SK-N-SH (cell line): ENCODE measurements around the gene RAB26.
"Not testable (repeated sequence)": the region's sequence is repeated elsewhere in the genome, so short reads cannot be mapped to it uniquely, and the experiment has no call there.

Source experiments
- EP300 ChIP-seq, 2 experiments: IDR thresholded peaks; 2 replicates each; pipeline versions ENCODE4 v1.4.0 to v1.6.1; 2012; ENCODE audit warnings: borderline replicate concordance in 1 of 2, low read depth in 1 of 2, low read length in 1 of 2
- EZH2phosphoT487 ChIP-seq: fragments of 200-600 bp; sonication (generic); IDR thresholded peaks from 2 replicates; pipeline ENCODE4 v1.6.1; 2017; ENCODE audit warnings: low read depth, mixed run types, mild to moderate bottlenecking, antibody characterized with exemption, moderate library complexity, borderline replicate concordance
- FOXM1 ChIP-seq: IDR thresholded peaks from 2 replicates; pipeline ENCODE4 v1.4.0; 2012; ENCODE audit warnings: low read depth, mild to moderate bottlenecking
- GABPA ChIP-seq: IDR thresholded peaks from 2 replicates; pipeline ENCODE4 v1.4.0; 2012; ENCODE audit warnings: low read depth, mild to moderate bottlenecking
- JUND ChIP-seq: IDR thresholded peaks from 2 replicates; pipeline ENCODE4 v1.4.0; 2012
- MAX ChIP-seq: IDR thresholded peaks from 2 replicates; pipeline ENCODE4 v1.4.0; 2012; ENCODE audit warnings: low read depth
- POLR2AphosphoS5 ChIP-seq: IDR thresholded peaks from 2 replicates; pipeline ENCODE4 v1.6.1; 2012; ENCODE audit warnings: low read depth, low read length
- SMC3 ChIP-seq: IDR thresholded peaks from 2 replicates; pipeline ENCODE4 v1.6.1; 2012; ENCODE audit warnings: low read depth, low read length, improper control_type of control experiment
- TAF1 ChIP-seq: IDR thresholded peaks from 2 replicates; pipeline ENCODE4 v1.6.1; 2012; ENCODE audit warnings: low read depth, mild to moderate bottlenecking, low read length, moderate library complexity, borderline replicate concordance
- USF2 ChIP-seq: fragments of 150-350 bp; IDR thresholded peaks from 2 replicates; pipeline ENCODE4 v1.6.1; 2017; ENCODE audit warnings: antibody characterized with exemption, low read length, low read depth, borderline replicate concordance
- YY1 ChIP-seq: IDR thresholded peaks from 2 replicates; pipeline ENCODE4 v1.4.0; 2012; ENCODE audit warnings: low read depth, mild to moderate bottlenecking
- TF ChIP-seq, protein P1 (sequence below): fragments of 200-600 bp; sonication (generic); IDR thresholded peaks from 2 replicates; pipeline ENCODE4 v1.6.1; 2017; ENCODE audit warnings: antibody characterized with exemption, mild to moderate bottlenecking, moderate library complexity

- TF ChIP-seq YY1; SMC3; MAX; POLR2AphosphoS5; EZH2phosphoT487; FOXM1; GABPA; EP300 (IDR thresholded peaks at IDR 0.05; ENCODE audit: borderline replicate concordance in 1 of 2, low read depth in 1 of 2, low read length in 1 of 2); JUND; USF2; TAF1: not testable (repeated sequence)
- TF ChIP-seq, protein P1, sequence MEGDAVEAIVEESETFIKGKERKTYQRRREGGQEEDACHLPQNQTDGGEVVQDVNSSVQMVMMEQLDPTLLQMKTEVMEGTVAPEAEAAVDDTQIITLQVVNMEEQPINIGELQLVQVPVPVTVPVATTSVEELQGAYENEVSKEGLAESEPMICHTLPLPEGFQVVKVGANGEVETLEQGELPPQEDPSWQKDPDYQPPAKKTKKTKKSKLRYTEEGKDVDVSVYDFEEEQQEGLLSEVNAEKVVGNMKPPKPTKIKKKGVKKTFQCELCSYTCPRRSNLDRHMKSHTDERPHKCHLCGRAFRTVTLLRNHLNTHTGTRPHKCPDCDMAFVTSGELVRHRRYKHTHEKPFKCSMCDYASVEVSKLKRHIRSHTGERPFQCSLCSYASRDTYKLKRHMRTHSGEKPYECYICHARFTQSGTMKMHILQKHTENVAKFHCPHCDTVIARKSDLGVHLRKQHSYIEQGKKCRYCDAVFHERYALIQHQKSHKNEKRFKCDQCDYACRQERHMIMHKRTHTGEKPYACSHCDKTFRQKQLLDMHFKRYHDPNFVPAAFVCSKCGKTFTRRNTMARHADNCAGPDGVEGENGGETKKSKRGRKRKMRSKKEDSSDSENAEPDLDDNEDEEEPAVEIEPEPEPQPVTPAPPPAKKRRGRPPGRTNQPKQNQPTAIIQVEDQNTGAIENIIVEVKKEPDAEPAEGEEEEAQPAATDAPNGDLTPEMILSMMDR: not testable (repeated sequence)
Measured at GRCh38 chr16:2117341-2117740, 31.1 kb upstream of the RAB26 start.
